Activated CD8-positive, alpha-beta memory T cell treated with anti-CD3 and anti-CD28 coated beads, Interleukin-2, amount 50 U/mL, for 4 hours (primary cell): ENCODE measurements around the gene ZCWPW2.
A peak's percentile ranks its signal among the peaks of the same experiment; 100 is the strongest.

Experiments used
- DNase-seq: peaks from one replicate; pipeline ENCODE4 v3.0.0-alpha.2; 2020

Gene ZCWPW2

GRCh38 chr3:28348629-28349468, at the start of gene ZCWPW2, which contains the start of gene AZI2:
Gene ZCWPW2, plus strand, starts transcription at chr3:28348721. Its CDS starts 64,348 bp downstream, at chr3:28413069.
Gene AZI2, minus strand, starts transcription at chr3:28348824. Its CDS starts 8,207 bp downstream, at chr3:28340617.
- DNase-seq, result peak; percentile 91

GRCh38 chr3:28299705-28300104, 48.8 kb upstream of the ZCWPW2 start:
- DNase-seq, result no peak

GRCh38 chr3:28300345-28300962, 48.1 kb upstream of the ZCWPW2 start:
- no peak for DNase-seq

- no peak for DNase-seq
Observed at GRCh38 chr3:28301688-28302087, 46.8 kb upstream of the ZCWPW2 start.

GRCh38 chr3:28308196-28308595, 40.3 kb upstream of the ZCWPW2 start:
- DNase-seq, result no peak

GRCh38 chr3:28315711-28316110, 32.8 kb upstream of the ZCWPW2 start:
- DNase-seq, result no peak

GRCh38 chr3:28316226-28316625, 32.3 kb upstream of the ZCWPW2 start:
- DNase-seq, result no peak

- DNase-seq, result peak; percentile 18
Observed at GRCh38 chr3:28317438-28318022, 31.0 kb upstream of the ZCWPW2 start.

- DNase-seq, result no peak
Observed at GRCh38 chr3:28320981-28321380, 27.5 kb upstream of the ZCWPW2 start.

GRCh38 chr3:28322464-28322863, 26.1 kb upstream of the ZCWPW2 start:
- DNase-seq, result no peak

GRCh38 chr3:28326458-28326926, 22.0 kb upstream of the ZCWPW2 start:
- peak; percentile 17 for DNase-seq

- no peak for DNase-seq
Observed at GRCh38 chr3:28328188-28329151, 20.1 kb upstream of the ZCWPW2 start.

- DNase-seq, result no peak
Observed at GRCh38 chr3:28334552-28334951, 14.0 kb upstream of the ZCWPW2 start.

GRCh38 chr3:28335246-28335645, 13.3 kb upstream of the ZCWPW2 start:
- no peak for DNase-seq

GRCh38 chr3:28337230-28337629, 11.3 kb upstream of the ZCWPW2 start:
- no peak for DNase-seq

GRCh38 chr3:28343144-28343543, 5.4 kb upstream of the ZCWPW2 start:
- DNase-seq, result no peak

- DNase-seq, result no peak
Observed at GRCh38 chr3:28345690-28346089, 2.8 kb upstream of the ZCWPW2 start.

GRCh38 chr3:28347374-28348264, 902 bp upstream of the ZCWPW2 start:
- DNase-seq, result no peak

GRCh38 chr3:28348265-28348628, 274 bp upstream of the ZCWPW2 start:
- no peak for DNase-seq

GRCh38 chr3:28349469-28350000, 1.0 kb downstream of the ZCWPW2 start:
- DNase-seq, result no peak

- no peak for DNase-seq
Observed at GRCh38 chr3:28376424-28376823, 27.9 kb downstream of the ZCWPW2 start.
